ENCODE results near the gene TENM3.

TENM3 gene

GRCh38 chr4:182454440-182455013 lies 211.3 kb downstream of the TENM3 start:
- DNase-seq (ENCODE audit: low spot score), result no peak

DNA sequence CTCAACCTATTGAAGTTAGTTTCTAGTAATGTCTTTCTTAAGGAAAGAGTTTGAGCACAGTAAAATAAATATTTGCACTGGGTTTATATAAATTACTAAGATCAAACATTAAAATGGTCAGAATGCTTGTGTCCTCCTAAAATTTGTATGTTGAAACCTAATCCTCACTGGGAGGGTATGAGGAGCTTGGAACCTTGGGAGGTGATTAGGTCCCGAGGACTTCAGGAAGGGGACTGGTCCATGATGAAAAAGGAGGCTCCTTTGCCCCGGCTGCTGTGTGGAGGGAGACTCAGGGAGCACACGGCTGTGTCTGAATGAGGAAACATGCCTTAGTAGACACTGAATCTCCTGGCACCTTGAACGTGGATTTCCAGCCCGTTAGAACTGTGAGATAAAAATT lies 221.9 kb downstream of the TENM3 start:
- no peak for DNase-seq (ENCODE audit: low spot score)

DNA sequence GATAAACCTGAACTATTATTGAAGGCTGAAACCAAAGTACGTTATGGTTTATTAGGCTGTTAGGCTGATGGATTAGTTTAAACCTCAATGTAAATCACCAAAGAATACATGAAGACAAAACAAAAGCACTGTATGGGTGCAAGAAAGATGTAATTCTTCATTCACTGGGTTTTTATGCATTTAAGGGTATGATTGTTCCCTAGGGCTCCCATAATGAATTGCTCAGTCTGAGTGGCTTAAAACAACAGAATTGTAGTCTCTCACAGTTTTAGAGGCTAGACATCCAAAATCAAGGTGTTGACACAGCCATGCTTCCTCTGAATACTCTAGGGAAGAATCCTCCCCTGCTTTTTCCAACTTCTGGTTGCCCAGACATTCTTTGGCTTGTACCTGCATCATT lies 222.8 kb downstream of the TENM3 start:
- no peak for DNase-seq (ENCODE audit: low spot score)

DNA sequence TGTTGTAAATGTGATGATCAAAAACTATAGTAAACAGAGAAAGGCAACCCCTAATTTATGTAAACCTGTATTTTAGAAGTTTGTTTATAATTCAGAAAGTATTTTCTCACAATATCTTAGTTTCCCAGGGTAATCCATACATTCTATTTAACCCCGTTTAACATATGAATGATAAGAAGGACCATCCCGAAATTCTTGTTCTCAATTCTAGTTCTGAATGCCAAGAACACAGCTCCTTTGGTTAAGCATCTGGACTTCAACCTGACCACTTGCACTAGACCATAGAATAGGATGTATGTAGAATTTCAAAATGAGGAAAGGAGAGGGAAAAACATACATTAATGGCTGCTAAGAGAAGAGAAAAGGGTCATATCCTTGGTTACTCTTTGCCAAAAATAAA lies 227.0 kb downstream of the TENM3 start:
- no peak for DNase-seq (ENCODE audit: low spot score)

DNA sequence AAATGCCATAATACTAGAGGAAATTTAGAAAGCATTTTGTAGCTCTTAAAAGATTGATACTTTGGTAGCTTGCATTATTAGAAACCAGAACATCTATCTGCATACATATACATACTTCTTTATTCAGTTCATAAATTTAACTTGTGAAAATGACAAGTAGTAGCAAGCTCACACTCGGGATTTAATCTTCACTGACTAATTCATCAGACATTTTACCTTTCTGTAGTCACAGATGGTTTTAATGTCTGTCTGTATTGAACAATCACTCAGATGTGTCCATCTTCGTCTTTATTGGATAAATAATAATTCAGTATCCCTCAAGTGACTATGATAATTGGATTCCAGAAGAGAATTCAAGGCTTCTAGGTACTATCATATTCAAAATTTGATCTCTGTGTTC lies 232.3 kb downstream of the TENM3 start:
- DNase-seq (ENCODE audit: low spot score), result no peak

DNA sequence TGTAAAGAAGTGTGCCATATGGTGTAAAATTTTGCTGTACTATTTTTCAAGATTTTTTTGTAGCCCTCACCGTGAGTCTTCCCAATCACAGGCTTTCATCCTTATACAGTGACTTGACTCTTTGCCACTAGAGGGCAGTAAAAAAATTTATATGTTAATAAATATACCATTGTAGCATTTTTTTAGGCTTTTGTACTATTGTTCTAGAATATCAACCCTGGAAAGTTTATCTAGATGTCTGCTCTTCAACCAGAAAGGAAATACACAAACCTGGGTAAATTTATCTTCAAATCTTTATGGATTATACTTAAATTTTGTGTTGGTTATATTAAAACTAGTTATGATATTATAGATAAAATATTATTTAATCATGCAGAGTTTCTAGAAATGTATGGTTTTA lies 235.3 kb downstream of the TENM3 start:
- peak; percentile 25 for DNase-seq (ENCODE audit: low spot score)

- DNase-seq (ENCODE audit: low spot score), result no peak
Observed at GRCh38 chr4:182483685-182484084, 240.5 kb downstream of the TENM3 start.

GRCh38 chr4:182486881-182487280 lies 243.7 kb downstream of the TENM3 start:
- DNase-seq (ENCODE audit: low spot score), result no peak

DNA sequence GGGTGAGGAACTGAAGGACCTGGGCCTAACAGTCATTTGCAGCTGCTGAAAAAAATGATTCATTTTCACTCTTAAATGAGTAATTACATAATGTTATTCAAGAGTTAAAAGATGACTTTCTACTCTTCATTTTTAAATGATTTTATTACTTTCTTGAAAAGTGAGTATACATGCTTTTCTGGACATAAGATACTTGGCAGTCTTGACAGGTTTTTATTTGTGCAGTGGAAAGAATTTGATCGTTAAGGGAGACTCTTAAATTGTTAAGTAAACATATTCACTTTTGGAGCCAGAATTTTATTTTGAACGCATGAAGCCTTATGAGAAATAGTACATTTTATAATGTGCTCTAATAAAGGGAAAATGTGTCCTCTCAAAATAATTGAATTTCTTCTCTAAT lies 245.7 kb downstream of the TENM3 start:
- no peak for DNase-seq (ENCODE audit: low spot score)

- no peak for DNase-seq (ENCODE audit: low spot score)
Observed at GRCh38 chr4:182489607-182490006, 246.4 kb downstream of the TENM3 start.

DNA sequence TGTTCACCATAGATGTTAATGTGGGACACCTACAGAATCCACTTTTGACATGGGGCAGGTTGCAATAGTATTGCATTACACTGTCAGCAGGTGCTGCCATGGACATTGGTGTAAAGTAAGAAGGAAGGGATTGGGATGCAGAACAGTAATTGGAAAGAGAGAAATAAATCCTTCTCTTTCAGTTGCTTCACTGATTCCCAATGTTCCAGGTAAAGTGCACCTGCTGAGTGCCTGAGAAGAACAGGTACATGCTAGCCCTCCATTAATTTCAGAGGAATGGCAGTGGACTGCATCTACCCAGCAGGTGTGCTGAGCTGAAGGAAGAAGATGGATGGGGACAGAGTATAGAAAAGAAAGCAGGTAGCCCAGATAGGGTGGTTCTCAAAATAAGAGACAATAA lies 248.5 kb downstream of the TENM3 start:
- DNase-seq (ENCODE audit: low spot score), result no peak

GRCh38 chr4:182492423-182492822 lies 249.2 kb downstream of the TENM3 start:
- DNase-seq (ENCODE audit: low spot score), result no peak

GRCh38 chr4:182493377-182493776 lies 250.2 kb downstream of the TENM3 start:
- no peak for DNase-seq (ENCODE audit: low spot score)

DNA sequence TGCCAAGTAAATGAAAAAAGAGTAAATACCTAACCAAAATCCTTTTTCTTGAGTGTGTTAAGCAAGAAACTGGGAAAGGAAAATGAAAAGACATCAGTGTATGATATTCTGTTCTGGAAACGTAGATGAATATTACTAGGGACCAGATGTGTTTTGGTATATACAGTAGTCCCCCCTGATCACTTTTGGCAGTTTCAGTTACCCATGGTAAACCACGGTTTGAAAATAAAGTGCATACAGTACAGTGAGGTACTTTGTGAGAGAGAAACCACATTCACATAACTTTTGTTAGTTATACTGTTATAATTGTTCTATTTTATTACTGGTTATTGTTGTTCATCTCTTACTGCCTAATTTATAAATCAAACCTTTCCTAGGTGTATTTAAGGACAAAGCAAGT lies 250.9 kb downstream of the TENM3 start:
- DNase-seq (ENCODE audit: low spot score), result no peak

DNA sequence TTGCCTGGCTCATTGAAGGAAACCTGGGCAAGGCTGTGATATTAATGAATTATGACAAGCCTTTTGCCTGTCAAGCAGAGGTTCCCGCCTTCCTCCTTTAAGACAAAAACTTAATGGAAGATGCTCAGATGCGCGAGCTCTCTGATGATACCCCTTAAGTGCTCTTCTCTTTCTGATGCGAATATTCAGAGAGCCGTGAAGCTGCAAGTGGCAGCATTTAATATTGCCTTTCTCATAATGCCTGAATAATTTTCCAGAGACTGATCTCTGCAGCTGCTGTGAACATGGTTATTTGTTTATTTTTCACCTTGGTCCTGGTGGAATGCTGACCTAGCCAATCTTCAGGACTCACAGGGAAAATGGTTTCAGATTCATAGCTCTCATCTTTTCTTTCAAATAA lies 251.8 kb downstream of the TENM3 start:
- no peak for DNase-seq (ENCODE audit: low spot score)

DNA sequence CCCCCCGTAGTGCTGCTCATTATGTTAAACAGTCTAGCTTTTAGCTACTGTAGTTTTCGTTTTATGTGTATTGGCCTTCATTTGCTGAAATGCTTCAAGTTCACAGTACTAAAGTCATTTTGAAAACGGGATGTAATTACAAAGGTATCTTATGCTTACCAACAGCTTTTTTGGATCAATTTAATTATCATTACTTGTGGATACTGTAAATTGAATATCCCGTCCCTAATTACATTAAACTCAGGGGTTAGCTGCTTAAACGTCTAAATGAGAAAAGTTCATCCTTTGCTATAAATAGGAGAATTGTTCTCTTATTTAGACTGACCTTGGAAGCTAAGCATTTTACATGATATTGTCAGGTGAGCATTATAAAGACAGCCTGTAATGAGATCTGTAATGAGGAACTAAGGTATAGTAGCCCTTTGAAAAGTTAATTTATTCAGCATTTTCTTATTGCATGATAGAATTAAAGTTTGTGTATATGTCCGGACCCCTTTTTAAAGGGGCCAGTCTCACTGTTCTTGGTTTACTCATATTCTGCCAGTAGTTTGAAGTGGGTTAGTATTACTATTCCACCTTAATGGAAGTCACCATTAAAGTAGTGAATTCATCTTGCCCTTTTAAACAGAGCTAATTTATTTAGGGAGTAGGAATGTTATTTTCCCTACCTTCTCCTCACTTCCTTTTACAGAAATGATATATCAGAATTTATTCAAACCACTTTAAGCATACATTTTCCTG lies 252.6 kb downstream of the TENM3 start:
- DNase-seq (ENCODE audit: low spot score), result no peak

DNA sequence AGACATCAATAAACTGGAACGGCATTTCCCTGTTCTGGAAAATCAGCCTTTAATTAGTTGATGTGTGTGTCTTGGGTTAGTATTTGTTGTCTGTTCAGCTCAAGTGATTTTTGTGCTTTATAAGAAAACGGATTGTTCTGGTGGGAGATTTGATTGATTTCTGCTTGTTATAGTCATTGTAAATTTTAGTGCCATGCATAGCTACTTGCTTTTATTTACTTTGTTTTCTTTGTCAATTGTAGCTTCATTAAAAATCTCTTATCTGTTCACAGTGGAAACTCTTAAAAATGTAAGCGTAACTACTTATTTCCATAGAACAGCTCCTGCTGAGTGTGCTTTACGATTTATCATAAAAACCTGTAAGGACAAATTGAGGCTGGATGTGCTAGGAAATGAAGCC lies 253.2 kb downstream of the TENM3 start:
- no peak for DNase-seq (ENCODE audit: low spot score)

DNA sequence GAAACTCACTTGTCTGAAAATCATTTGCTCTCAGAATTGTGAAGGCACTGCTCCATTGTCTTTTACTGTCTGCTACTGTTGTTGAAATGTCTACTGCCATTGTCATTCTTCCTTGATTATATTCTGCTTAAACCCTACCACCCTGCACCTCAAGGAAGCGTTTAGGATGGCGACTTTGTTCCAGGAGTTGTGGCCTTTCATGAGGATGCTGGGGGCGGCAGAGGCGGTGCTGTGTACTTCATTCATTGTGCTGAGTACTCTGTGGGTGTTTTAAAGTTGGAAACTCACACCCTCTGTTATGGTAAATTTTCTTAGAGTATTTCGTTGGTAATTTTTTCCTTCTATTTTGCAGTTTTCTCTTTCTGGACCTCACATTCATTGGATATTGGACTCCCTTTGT lies 258.9 kb downstream of the TENM3 start:
- no peak for DNase-seq (ENCODE audit: low spot score)

DNA sequence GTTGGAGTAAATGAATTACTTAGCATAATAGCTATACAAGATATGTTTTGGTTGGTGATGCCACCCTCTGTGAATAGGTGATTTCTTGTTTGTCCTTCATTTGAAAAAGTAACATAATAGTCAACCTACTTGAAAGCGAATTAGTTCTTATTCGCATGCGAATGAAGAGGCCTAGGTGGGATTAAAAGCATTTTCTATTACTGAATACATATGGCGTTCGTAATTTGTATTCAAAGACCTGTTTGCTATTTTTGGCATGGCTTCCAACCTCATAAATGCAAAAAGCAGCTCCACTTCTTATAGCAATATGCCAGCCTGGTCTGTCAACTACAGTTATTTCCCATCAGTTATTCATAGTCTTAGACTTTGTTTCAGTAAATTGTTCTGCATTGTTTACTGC lies 261.3 kb downstream of the TENM3 start:
- no peak for DNase-seq (ENCODE audit: low spot score)

DNA sequence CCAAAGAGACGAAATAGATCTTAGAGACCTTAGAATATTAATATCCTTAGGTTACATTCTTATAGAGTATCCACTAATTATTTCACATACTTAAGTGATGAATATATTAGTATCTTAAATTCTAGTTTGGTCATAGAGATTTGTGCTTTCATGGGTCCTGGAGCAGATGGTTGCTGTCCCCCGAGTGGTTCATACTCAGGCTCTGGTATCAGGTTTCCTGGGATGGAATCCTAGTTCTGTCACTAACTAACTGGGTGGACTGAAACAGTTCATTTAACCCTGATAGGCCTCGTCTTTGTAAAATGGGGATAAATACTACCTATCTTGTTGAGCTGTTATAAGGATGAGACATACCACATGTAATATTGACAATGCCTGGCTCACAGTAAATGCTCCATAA lies 264.6 kb downstream of the TENM3 start:
- DNase-seq (ENCODE audit: low spot score), result no peak

DNA sequence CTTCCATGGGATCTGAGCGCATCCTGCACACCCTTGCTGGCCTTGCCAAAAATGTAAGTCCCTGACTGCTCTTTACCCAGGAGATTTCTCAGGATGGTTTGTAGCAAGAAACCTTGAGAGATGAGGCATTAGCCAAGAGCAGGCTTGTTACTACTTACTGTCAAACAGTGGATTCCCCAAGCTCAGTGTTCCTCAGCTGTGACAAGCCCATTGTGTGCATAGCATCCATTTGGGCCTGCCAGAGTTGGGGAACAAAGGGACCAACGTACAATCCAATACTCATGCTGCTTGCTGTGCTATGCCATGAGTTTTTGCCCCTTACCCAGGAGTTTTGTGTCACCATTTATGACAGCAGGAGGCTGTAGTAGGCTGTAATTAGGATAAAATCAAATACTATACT lies 267.6 kb downstream of the TENM3 start:
- DNase-seq (ENCODE audit: low spot score), result no peak

GRCh38 chr4:182513587-182514291 lies 270.5 kb downstream of the TENM3 start:
- no peak for DNase-seq (ENCODE audit: low spot score)

GRCh38 chr4:182518421-182518820 lies 275.2 kb downstream of the TENM3 start:
- no peak for DNase-seq (ENCODE audit: low spot score)

- no peak for DNase-seq (ENCODE audit: low spot score)
Observed at GRCh38 chr4:182519528-182519927, 276.3 kb downstream of the TENM3 start.

Measured in AG08396 (cell line).